ENCODE results near the gene ADH7.

The ADH7 gene

DNA sequence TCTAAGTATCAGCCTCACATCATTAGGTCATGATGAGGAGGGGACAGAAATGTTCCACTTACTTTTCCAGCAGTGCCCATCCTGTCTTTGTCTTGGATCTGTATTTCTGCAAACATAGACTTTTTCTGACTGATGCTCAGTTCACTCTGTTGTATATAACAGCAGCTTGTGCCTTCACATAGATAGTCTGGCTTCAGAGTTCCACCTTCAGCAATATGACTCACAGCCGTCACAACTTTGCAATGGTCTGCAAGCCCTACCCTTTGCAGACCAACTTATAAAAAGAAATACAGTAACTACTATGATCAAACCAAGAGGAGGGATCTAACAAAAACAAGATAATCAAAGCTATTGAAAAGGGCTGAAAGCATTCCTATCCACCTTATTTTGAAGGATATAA lies at the start of gene ADH7:
ADH7 (minus strand) TSS at position 189 of the 400 bp plus-strand sequence; CDS start at position 80, 109 bp downstream.
- TF ChIP-seq GATA2 (IDR thresholded peaks at IDR 0.05; ENCODE audit: low read depth, low read length), result no peak
- TF ChIP-seq GATA3 (IDR thresholded peaks at IDR 0.05; ENCODE audit: low read depth, low read length), result no peak

- TF ChIP-seq GATA3 (IDR thresholded peaks at IDR 0.05; ENCODE audit: low read depth, low read length) (no peak), GATA2 (IDR thresholded peaks at IDR 0.05; ENCODE audit: low read depth, low read length) (no peak)
Observed at GRCh38 chr4:99483636-99484035, 48.5 kb upstream of the ADH7 start.

DNA sequence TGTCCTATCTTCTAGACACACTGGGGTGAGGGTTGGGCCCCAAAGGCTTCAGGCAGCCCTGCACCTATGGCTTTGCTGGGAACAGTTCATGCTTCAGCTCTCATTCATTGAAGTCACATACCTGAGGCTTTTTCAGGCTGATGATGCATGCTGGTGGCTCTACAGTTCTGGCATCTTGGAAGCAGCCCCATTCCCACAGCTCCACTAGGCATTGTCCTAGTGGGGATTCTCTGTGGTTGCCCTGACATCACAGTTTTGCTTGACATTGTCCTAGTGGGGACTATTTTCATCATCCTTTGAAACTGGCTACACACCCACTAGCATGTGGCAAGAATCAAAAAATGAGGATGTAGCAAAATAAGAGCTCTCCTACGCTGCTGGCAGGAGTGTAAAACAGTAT lies 38.0 kb upstream of the ADH7 start:
- TF ChIP-seq GATA3 (IDR thresholded peaks at IDR 0.05; ENCODE audit: low read depth, low read length) (no peak), GATA2 (IDR thresholded peaks at IDR 0.05; ENCODE audit: low read depth, low read length) (no peak)

DNA sequence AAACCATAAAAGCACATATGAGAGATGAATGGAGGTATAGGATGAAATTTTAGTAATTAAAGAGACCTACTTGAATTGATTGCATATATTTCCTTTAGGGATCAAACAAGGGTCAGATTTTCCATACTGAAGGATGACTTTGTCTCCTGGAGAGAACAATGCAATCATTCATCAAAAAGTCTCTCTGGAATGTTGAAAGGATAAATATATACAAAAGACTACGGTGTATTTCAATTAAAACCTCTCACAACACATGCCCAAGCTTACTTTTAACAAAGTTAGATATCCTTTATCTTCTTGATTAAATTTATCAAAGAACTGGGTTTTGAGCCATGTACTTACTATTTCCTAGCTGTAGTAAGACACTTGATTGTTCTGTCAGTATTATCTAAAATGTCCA lies 36.8 kb upstream of the ADH7 start:
- TF ChIP-seq GATA3 (IDR thresholded peaks at IDR 0.05; ENCODE audit: low read depth, low read length) (no peak), GATA2 (IDR thresholded peaks at IDR 0.05; ENCODE audit: low read depth, low read length) (no peak)

GRCh38 chr4:99471349-99471748 lies 36.2 kb upstream of the ADH7 start:
- TF ChIP-seq GATA3 (IDR thresholded peaks at IDR 0.05; ENCODE audit: low read depth, low read length) (no peak), GATA2 (IDR thresholded peaks at IDR 0.05; ENCODE audit: low read depth, low read length) (no peak)

DNA sequence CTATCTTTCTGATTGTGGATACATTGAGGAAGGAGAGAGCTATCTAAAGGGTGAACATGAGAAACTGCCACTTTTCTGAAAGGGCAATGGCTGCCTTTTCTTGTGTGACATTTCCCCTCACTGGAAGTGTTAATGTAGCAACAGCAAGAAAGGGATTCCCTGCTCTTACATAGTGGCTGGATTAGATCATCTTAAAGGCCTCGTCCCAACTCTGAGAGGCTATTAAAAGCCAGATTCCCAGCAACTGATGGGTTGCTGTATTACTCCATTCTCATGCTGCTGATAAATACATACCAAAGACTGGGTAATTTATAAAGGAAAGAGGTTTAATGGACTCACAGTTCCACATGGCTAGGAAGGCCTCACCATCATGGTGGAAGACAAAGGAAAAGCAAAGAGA lies 33.7 kb upstream of the ADH7 start:
- TF ChIP-seq GATA3 (IDR thresholded peaks at IDR 0.05; ENCODE audit: low read depth, low read length) (no peak), GATA2 (IDR thresholded peaks at IDR 0.05; ENCODE audit: low read depth, low read length) (no peak)

DNA sequence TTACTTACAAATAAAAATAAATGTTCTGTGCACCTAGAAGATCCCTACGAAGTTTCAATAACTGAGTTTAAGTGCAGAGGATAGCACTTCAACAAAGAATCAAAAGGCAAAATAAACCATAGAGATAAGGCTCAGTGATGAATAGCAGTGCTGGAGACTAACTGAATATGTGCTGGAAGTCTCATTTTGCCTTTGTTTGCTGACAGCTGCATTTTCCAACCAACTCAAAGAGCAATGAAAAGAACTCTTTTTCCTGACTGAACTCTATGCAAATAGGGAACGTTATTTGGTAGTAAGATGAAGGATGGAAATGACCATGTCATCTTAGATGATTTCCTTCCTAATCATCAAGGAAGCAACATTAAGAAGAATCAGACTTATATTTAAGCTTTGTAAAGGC lies 32.7 kb upstream of the ADH7 start:
- TF ChIP-seq GATA3 (IDR thresholded peaks at IDR 0.05; ENCODE audit: low read depth, low read length), result no peak
- no peak for TF ChIP-seq GATA2 (IDR thresholded peaks at IDR 0.05; ENCODE audit: low read depth, low read length)

DNA sequence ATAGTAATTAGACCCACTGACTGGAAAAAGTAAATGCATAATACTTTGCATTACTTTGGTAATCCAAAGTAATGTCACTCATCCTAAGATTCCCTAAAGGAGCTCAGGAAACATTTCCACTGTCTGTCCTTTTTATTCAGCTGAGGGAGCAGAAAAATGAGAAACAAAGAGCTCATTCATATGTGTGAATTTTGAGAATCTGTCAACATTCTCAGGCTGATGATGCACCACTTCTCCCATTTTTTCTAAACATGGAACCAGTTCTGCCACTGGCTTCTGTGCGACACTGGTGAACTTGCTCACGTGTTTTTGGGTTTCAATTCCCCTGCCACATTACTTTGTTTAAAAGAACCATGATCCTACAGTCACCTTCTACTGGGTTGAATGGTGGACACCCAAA lies 28.4 kb upstream of the ADH7 start:
- no peak for TF ChIP-seq GATA2 (IDR thresholded peaks at IDR 0.05; ENCODE audit: low read depth, low read length)
- no peak for TF ChIP-seq GATA3 (IDR thresholded peaks at IDR 0.05; ENCODE audit: low read depth, low read length)

GRCh38 chr4:99462875-99463464 lies 27.8 kb upstream of the ADH7 start:
- TF ChIP-seq GATA2 (IDR thresholded peaks at IDR 0.05; ENCODE audit: low read depth, low read length) (no peak), GATA3 (IDR thresholded peaks at IDR 0.05; ENCODE audit: low read depth, low read length) (no peak)

DNA sequence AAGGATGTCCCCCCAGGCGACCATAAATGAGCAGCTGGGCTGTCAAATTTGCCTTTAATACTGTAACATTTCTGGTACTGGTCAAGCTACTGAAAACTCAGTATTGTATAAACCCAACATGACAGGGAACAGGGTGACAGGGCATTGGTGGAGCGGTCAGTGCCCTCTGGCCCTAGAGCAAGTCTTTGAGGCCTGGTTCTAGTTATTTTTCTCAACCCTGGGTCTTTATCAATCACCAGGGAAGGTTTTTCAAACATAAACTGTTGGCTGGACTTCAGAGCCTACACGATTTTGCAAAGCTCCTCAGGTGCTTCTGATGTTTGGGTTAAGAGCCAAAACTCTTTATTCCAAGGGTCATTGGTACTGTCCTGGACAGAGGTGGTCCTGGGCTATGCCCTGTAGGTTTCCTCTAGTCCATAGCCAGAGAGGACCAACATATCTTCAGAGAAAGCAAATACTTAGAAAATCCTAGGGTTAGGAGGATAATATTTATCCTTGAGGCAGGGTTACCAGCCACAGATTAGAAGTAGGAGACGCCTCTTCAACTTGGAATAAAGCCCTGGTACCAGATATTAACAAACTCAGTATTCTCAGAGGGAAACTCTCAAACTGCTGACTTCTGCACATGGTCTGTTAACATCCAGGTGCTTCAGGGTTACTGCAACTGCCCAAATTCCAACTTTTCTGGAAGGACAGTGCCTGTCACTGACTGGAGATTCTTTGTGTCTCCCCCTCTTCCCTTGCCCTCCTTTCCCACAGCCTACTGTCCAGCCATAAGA lies 26.7 kb upstream of the ADH7 start:
- no peak for TF ChIP-seq GATA2 (IDR thresholded peaks at IDR 0.05; ENCODE audit: low read depth, low read length)
- no peak for TF ChIP-seq GATA3 (IDR thresholded peaks at IDR 0.05; ENCODE audit: low read depth, low read length)

DNA sequence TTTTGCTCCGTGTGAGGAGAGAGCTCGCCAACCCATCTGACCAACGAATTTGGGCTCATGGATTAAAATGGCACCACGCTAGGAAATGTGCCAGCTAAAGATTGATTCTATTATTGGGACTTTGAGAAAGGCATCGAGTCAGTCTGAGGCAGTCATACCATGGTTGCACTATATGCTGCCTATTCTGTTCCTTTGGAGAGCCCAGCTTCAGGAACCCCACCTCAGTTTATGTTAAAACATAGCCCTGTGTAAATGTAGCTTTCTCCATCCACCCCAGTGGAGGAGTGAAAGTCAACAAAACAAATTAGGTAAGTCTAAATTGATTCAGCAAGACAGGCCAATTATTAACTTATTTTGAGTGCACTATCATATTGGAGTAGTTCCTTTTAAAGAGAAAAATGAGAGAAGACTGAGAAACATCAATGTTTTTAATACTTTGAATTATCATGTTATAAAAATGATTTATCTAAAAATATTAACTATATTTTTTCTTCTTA lies 24.5 kb upstream of the ADH7 start:
- TF ChIP-seq GATA3 (IDR thresholded peaks at IDR 0.05; ENCODE audit: low read depth, low read length) (no peak), GATA2 (IDR thresholded peaks at IDR 0.05; ENCODE audit: low read depth, low read length) (no peak)

GRCh38 chr4:99458911-99459447 lies 23.8 kb upstream of the ADH7 start:
- TF ChIP-seq GATA2 (IDR thresholded peaks at IDR 0.05; ENCODE audit: low read depth, low read length) (no peak), GATA3 (IDR thresholded peaks at IDR 0.05; ENCODE audit: low read depth, low read length) (no peak)

DNA sequence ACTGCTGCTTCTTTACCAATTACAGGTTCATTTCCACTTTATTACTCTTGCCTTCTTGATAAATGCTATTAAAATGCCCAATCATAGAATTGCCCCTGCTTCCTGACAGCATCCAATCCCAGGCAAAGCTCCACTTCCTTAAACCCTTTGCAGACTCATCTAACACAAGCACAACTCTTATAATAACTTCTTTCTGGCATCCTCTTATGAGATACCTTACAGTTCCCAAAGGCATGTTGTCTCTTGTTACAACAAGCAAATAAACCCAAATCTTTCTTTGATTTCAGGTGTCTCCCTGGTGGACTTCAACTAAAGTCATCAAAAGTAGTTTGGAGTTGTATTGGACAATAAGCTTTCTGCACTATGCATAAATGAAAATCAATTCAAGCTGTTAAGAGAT lies 22.5 kb upstream of the ADH7 start:
- no peak for TF ChIP-seq GATA3 (IDR thresholded peaks at IDR 0.05; ENCODE audit: low read depth, low read length)
- no peak for TF ChIP-seq GATA2 (IDR thresholded peaks at IDR 0.05; ENCODE audit: low read depth, low read length)

GRCh38 chr4:99457270-99457669 lies 22.1 kb upstream of the ADH7 start:
- no peak for TF ChIP-seq GATA2 (IDR thresholded peaks at IDR 0.05; ENCODE audit: low read depth, low read length)
- no peak for TF ChIP-seq GATA3 (IDR thresholded peaks at IDR 0.05; ENCODE audit: low read depth, low read length)

DNA sequence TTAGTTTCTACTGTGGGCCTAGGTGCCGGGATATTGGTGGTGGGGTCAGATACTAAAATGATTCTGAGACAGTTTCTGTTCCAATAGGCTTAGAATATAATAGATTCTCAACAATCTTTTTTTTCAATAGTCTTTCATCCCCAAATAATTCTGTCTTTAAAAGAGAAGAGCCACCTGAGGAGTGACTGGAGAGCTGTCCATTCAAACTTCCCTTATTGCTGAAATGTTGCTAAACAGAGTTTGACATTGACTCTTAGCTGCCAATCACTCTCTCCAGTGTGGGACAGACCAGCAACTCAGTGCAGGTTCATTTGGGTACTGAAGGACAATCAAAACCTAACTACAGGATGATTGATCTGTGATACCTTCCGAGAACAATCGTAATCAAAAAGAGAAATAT lies 12.4 kb upstream of the ADH7 start:
- no peak for TF ChIP-seq GATA3 (IDR thresholded peaks at IDR 0.05; ENCODE audit: low read depth, low read length)
